ENCODE results near the gene PRKCA.

The PRKCA gene

GRCh38 chr17:66542129-66542966 is 239.9 kb downstream of the PRKCA start:
- Histone ChIP-seq H3K27me3 (no peaks in the 10 kb centered on the region), H3K27ac (no peak overlapping the region), H3K4me1 (ENCODE audit: control insufficient read depth in 1 of 2, insufficient read depth in 1 of 2, low read depth in 1 of 2, low read length in 1 of 2) (no peaks in the 10 kb centered on the region), H3K9me3 (no peaks in the 10 kb centered on the region), H3K36me3 (no peaks in the 10 kb centered on the region), H3K4me3 (ENCODE audit: low read depth in 1 of 2, low read length in 1 of 2) (no peak overlapping the region)
- TF ChIP-seq CTCF (IDR thresholded peaks at IDR 0.05): no peak

GRCh38 chr17:66542967-66543520 is 240.6 kb downstream of the PRKCA start:
- H3K27ac ChIP-seq: no peak overlapping the region
- H3K36me3 ChIP-seq: no peaks in the 10 kb centered on the region
- no peak for TF ChIP-seq CTCF (IDR thresholded peaks at IDR 0.05)
- no peak overlapping the region for H3K4me3 ChIP-seq (ENCODE audit: low read depth in 1 of 2, low read length in 1 of 2)
- H3K27me3 ChIP-seq: no peaks in the 10 kb centered on the region
- H3K4me1 ChIP-seq (ENCODE audit: control insufficient read depth in 1 of 2, insufficient read depth in 1 of 2, low read depth in 1 of 2, low read length in 1 of 2): no peaks in the 10 kb centered on the region
- no peaks in the 10 kb centered on the region for H3K9me3 ChIP-seq

GRCh38 chr17:66543526-66543925 is 241.1 kb downstream of the PRKCA start:
- no peak for TF ChIP-seq CTCF (IDR thresholded peaks at IDR 0.05)
- Histone ChIP-seq H3K27ac (no peak overlapping the region), H3K4me1 (ENCODE audit: control insufficient read depth in 1 of 2, insufficient read depth in 1 of 2, low read depth in 1 of 2, low read length in 1 of 2) (no peaks in the 10 kb centered on the region), H3K9me3 (no peaks in the 10 kb centered on the region), H3K4me3 (ENCODE audit: low read depth in 1 of 2, low read length in 1 of 2) (no peak overlapping the region), H3K27me3 (no peaks in the 10 kb centered on the region), H3K36me3 (no peaks in the 10 kb centered on the region)

GRCh38 chr17:66545918-66546317 is 243.5 kb downstream of the PRKCA start:
- Histone ChIP-seq H3K9me3 (no peaks in the 10 kb centered on the region), H3K27me3 (no peaks in the 10 kb centered on the region), H3K4me1 (ENCODE audit: control insufficient read depth in 1 of 2, insufficient read depth in 1 of 2, low read depth in 1 of 2, low read length in 1 of 2) (no peaks in the 10 kb centered on the region), H3K4me3 (ENCODE audit: low read depth in 1 of 2, low read length in 1 of 2) (no peak overlapping the region), H3K36me3 (no peaks in the 10 kb centered on the region), H3K27ac (no peak overlapping the region)
- no peak for TF ChIP-seq CTCF (IDR thresholded peaks at IDR 0.05)

- no peak for TF ChIP-seq CTCF (IDR thresholded peaks at IDR 0.05)
- H3K4me1 ChIP-seq (ENCODE audit: control insufficient read depth in 1 of 2, insufficient read depth in 1 of 2, low read depth in 1 of 2, low read length in 1 of 2): no peaks in the 10 kb centered on the region
- no peak overlapping the region for H3K27ac ChIP-seq
- no peaks in the 10 kb centered on the region for H3K36me3 ChIP-seq
- H3K4me3 ChIP-seq (ENCODE audit: low read depth in 1 of 2, low read length in 1 of 2): no peak overlapping the region
- no peaks in the 10 kb centered on the region for H3K27me3 ChIP-seq
- no peaks in the 10 kb centered on the region for H3K9me3 ChIP-seq
Measured at GRCh38 chr17:66547151-66547865, 244.9 kb downstream of the PRKCA start.

Measured in neutrophil (primary cell).